Erythroblast (primary cell): ENCODE measurements around the gene NIFK.
A peak's percentile ranks its signal among the peaks of the same experiment; 100 is the strongest.

Experiments
- GATA1 ChIP-seq: IDR thresholded peaks from 2 replicates; pipeline ENCODE4 v1.6.1; 2011; ENCODE audit warnings: low read depth, mild to moderate bottlenecking, control low read depth, low read length, moderate library complexity
- POLR2A ChIP-seq: IDR thresholded peaks from 2 replicates; pipeline ENCODE4 v1.6.1; 2011; ENCODE audit warnings: mild to moderate bottlenecking, low read length

DNA sequence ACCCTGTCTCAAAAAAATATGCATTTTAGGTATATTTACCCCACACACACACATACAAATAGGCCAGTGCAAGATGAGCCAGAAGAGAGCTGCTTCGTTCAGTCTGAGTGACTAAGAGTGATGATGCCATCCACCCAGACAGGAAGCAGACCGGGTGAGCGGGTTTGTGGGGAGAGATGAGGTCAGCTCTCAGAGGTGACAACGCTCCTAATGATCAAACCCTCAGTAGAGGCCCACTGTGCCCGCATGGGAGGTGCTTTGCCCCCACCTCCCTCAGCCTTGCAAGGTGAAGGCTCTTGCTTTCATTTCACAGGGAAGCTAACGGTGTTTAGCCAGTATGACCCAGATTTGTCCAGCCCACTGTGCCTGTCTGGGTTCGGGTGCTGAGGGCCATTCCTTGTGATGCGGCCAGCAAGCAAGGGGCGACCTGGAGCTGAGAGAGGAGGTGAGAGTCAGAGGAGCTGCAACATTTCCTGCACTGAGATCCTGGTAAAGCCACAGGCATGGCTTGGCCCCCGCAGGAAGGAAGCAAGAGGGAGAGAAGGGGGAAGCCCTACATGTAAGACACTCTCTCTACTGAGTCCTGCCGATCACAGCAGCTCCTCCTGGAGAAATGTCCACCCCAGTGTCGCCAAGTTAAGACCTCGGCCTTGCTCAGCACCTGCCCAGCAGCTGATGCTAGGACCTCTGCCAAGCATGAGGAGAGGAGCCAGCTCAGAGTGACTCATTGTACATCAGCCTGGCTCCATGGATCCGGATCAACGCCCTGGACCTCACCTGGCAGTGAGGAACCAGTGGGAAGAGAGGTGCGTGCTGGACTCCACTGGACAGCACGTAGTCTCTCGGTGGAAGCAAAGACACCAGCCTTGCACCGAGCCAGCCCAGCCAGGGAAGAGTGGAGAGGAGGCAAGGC lies 37.0 kb downstream of the NIFK start:
- TF ChIP-seq POLR2A (peak; percentile 28), GATA1 (no peak)
